Thymus (tissue), 11 donors: Measurements from ENCODE around the gene SARDH. TPM values are rescaled to one million over a fixed set of nuclear protein-coding genes. Genes with fewer than 3 reads are reported as not detected.
A peak's percentile ranks its signal among the peaks of the same experiment; 100 is the strongest.

ENCODE experiments used
- DNase-seq, 9 donors: peaks; one replicate each; pipeline ENCODE4 v3.0.0-alpha.2; 2013; ENCODE audit warnings: low spot score in 9 of 9, low read depth in 6 of 9, missing footprints in 1 of 9
- H3K27ac ChIP-seq, 2 donors: one replicate each; pipeline ENCODE4 v1.5.1; 2013; ENCODE audit warnings: control low read depth in 1 of 2, low read depth in 1 of 2, low read length in 1 of 2, mild to moderate bottlenecking in 1 of 2, moderate library complexity in 1 of 2
- H3K27me3 ChIP-seq, 2 donors: one replicate each; pipeline ENCODE4 v1.5.1; 2013; ENCODE audit warnings: low read length in 1 of 2; ENCODE audit not compliant: control insufficient read depth in 2 of 2, insufficient read depth in 1 of 2
- H3K36me3 ChIP-seq, 2 donors: one replicate each; pipeline ENCODE4 v1.5.1; 2013; ENCODE audit warnings: low read length in 1 of 2, mild to moderate bottlenecking in 1 of 2, moderate library complexity in 1 of 2; ENCODE audit not compliant: control insufficient read depth in 2 of 2, insufficient read depth in 2 of 2
- H3K4me1 ChIP-seq, 2 donors: one replicate each; pipeline ENCODE4 v1.5.1; 2013; ENCODE audit warnings: low read length in 2 of 2; ENCODE audit not compliant: control insufficient read depth in 2 of 2, insufficient read depth in 2 of 2
- H3K4me3 ChIP-seq, 2 donors: one replicate each; pipeline ENCODE4 v1.5.1; 2013; ENCODE audit warnings: low read length in 2 of 2, control low read depth in 1 of 2, mild to moderate bottlenecking in 1 of 2
- H3K9me3 ChIP-seq, 2 donors: one replicate each; pipeline ENCODE4 v1.5.1; 2013; ENCODE audit warnings: low read length in 1 of 2, mild to moderate bottlenecking in 1 of 2; ENCODE audit not compliant: control insufficient read depth in 2 of 2, insufficient read depth in 1 of 2
- WGBS: extraction: QIAGEN DNeasy Blood & Tissue Kit; methylation state at CpG from one replicate; pipeline ENCODE4 v1.1.7; 2013; 5-methylcytosine and 5-hydroxymethylcytosine counted together
- polyA plus RNA-seq: library from polyadenylated mRNA; stranded (reverse); fragments of 200-250 nt; gene quantifications from one replicate; pipeline ENCODE4 v1.2.3, GENCODE V29; 2013
- total RNA-seq: library from RNA; stranded (reverse); fragments of 120-200 nt; gene quantifications from one replicate; pipeline ENCODE4 v1.2.4, GENCODE V29; 2013
- donor health status: healthy.

SARDH gene
- total and polyA plus RNA-seq, 2 donors, result 5.4 to 13.1 TPM

DNA sequence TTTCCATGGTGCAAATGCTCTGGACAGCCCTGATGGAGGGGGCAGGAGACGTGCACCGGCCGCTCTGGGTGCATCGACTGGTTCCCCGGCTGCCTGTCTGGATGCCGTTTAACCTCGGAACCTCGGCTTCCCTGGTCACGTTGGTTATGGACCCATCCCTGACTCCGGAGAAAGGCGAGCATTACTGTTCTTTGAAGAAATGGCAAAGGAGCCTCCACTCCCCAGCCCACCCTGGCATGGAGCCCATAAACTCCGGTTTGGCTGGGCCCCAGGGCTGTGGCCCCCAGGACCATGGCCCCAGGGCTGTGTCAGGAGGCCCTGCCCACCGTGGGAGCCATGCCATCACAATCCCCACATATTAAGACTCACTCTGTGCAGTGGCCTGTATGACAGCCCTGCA lies 73.1 kb downstream of the SARDH start:
- H3K4me3 ChIP-seq, result no peak overlapping the region
- H3K4me1 ChIP-seq, result peaks cover 4 to 29% of the 10 kb centered on the region in 2 donors
- H3K36me3 ChIP-seq, result peaks cover 0 to 4% of the 10 kb centered on the region in 2 donors
- no peak for DNase-seq
- H3K27me3 ChIP-seq, result peaks cover 0 to 30% of the 10 kb centered on the region in 2 donors
- WGBS, result 96% methylated on average over 13 of the region's 13 CpGs
- H3K9me3 ChIP-seq, result no peaks in the 10 kb centered on the region
- no peak overlapping the region for H3K27ac ChIP-seq

DNA sequence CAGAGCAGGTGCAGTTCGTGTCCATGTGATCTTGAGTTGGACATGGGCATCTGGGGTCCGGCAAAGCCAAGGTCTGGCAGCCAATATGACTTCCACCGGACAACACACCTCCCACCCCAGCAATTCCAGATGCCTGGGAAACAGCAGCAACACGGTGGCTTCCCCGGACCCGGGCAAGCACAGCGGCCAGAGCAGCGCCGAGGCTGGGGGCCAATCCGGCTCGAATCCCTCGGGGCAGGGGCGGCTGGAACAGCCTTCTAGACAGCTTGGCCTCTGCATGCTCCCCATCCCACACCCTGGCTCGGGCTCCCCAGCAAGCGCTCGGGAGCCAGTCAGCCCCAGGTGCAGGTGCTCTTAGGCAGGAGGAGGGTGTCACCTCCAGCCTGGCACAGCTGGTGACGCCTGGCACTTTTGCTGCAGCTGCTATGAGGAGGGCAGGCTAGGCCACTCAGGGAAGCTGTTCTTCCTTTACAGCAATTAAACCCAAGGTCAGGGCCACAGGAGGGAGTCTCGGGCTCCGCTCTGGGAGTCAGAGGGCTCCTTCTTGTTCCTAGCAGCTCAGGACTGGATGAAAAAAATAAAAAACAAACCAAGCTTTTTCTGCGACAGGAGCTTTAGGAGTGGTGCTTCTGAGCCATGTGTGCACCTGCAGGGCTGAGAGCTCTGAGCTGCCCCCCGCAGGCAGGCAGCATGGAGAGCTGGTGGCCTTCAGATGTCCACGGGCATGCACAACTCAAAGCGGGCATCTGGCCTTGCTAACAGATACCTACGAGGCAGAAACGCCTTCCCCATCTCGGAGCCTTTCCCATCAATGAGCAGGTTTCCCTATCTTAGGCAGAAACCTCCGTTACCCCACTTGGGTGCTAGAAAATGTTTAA lies 73.7 kb downstream of the SARDH start:
- H3K27me3 ChIP-seq, result peaks cover 5 to 37% of the 10 kb centered on the region in 2 donors
- H3K27ac ChIP-seq, result no peak overlapping the region
- H3K4me1 ChIP-seq, result peaks cover 4 to 36% of the 10 kb centered on the region in 2 donors
- peaks cover 0 to under 1% of the 10 kb centered on the region in 2 donors for H3K36me3 ChIP-seq
- H3K4me3 ChIP-seq, result no peak overlapping the region
- WGBS, result 78% methylated on average over 27 of the region's 27 CpGs
- no peaks in the 10 kb centered on the region for H3K9me3 ChIP-seq
- DNase-seq, result peak in 5 of 9 donors; percentile 49 to 78 (median 55)

DNA sequence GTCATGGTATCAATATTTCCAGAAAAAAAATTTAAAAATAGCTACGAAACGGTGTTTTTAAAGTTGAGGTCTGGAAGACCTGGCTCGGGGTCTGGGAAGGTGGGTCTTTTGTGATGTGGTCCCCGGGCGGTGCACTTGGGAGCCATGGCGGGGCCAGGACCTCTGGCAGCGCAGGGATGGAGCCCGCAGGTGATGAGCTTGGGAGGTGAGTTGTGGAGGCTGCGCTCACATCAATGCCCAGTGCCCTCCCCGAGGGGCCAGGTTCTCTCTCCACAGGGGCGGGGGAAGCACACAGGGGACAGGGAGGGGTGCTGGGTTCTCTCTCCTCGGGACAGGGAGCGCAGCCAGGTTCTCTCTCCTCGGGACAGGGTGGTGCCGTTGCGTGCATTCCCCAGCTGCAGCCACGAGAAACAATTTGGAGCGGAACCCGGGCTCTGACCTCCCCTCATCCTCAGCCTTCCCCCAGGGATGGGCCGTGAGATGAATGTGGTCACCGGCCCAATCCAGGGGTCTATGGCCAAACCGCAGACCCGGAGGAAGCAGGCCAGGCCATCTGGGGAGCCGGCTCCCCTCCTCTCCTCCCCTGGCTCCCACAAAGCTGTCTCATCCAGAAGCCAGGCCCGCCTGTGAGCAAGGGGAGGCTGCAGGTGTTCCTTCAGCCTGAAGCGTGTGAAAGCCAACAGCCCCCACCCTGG lies 76.2 kb downstream of the SARDH start:
- no peaks in the 10 kb centered on the region for H3K36me3 ChIP-seq
- H3K4me1 ChIP-seq, result peaks cover 5 to 60% of the 10 kb centered on the region in 2 donors
- H3K4me3 ChIP-seq, result no peak overlapping the region
- DNase-seq, result no peak
- 91% methylated on average over 26 of the region's 26 CpGs for WGBS
- no peak overlapping the region for H3K27ac ChIP-seq
- peaks cover 0 to 10% of the 10 kb centered on the region in 2 donors for H3K9me3 ChIP-seq
- peaks cover 24 to 54% of the 10 kb centered on the region in 2 donors for H3K27me3 ChIP-seq

DNA sequence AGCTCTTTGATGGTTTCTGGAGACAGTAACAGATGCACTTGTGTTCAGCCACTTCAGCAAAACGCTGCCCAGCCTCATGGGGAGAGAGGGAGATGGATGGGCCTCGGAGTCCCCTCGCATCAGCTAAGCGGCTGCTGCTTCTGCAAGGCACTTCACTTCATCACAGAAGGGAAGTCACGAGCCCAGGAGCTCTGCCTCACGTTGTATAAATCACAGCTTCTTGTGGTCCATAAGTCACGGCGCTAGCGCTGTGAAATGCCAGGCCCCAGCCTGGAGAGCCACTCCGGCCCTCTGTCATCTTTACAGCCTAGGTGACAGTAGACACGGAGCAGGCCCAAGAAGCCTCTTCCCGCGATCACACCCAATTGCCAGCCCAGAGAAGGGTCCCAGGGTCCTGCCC lies 78.6 kb downstream of the SARDH start:
- peaks cover 7 to 74% of the 10 kb centered on the region in 2 donors for H3K4me1 ChIP-seq
- peaks cover 1 to 10% of the 10 kb centered on the region in 2 donors for H3K9me3 ChIP-seq
- no peak overlapping the region for H3K27ac ChIP-seq
- WGBS, result 69% methylated on average over 13 of the region's 13 CpGs
- H3K36me3 ChIP-seq, result no peaks in the 10 kb centered on the region
- no peak for DNase-seq
- peaks cover 37 to 77% of the 10 kb centered on the region in 2 donors for H3K27me3 ChIP-seq
- no peak overlapping the region for H3K4me3 ChIP-seq

DNA sequence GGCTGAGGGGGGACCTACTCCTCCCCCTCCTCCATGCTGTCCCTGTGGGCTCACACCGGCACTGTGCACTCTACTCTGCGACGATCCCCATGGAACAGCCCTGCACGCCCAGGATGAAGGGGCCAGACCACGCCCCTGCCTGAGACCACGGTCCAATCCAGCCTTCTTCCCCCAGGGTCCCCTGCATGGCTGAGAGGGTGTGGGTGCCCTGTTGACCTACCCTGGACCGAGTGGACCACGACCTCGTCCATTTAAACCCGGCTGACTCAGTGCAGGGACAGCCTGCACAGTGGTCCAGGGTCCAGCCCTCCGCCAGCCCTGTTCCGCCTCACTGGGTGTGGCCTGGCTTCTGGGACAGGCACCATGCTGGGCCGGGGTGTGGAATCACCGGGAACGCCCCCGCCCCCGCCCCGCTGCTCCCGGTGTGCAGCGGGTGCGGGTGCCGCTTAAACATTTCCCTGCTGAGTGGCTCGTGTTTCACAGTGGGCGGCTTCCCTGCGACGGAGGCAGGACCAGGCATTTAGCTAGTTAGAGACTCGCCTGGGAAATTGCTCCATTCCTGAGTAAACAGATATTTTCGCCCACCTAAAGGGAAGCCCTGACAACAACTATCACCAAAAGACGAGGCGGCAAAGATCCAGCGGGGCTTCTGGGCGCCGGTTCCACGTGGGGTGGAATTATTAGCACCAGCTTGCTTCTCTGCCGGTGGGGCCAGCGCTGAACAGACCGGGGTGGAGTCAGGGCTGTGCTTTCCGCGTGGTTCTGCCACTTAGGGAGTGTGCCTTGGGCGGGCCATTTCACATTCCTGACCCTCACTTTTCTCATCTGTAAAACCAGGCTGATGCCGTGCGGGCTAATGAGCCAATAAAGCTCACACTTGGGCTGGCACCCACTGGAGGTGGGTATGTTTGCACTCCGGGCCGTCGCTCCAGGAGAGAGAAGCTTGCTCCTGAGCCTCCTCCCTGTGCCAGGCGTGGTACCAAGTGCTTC lies 79.4 kb downstream of the SARDH start:
- Histone ChIP-seq H3K4me1 (peaks cover 5 to 66% of the 10 kb centered on the region in 2 donors), H3K9me3 (peaks cover 1 to 10% of the 10 kb centered on the region in 2 donors), H3K27me3 (peaks cover 37 to 82% of the 10 kb centered on the region in 2 donors), H3K4me3 (no peak overlapping the region), H3K36me3 (no peaks in the 10 kb centered on the region), H3K27ac (no peak overlapping the region)
- DNase-seq, result no peak
- WGBS, result 18% methylated on average over 46 of the region's 46 CpGs

DNA sequence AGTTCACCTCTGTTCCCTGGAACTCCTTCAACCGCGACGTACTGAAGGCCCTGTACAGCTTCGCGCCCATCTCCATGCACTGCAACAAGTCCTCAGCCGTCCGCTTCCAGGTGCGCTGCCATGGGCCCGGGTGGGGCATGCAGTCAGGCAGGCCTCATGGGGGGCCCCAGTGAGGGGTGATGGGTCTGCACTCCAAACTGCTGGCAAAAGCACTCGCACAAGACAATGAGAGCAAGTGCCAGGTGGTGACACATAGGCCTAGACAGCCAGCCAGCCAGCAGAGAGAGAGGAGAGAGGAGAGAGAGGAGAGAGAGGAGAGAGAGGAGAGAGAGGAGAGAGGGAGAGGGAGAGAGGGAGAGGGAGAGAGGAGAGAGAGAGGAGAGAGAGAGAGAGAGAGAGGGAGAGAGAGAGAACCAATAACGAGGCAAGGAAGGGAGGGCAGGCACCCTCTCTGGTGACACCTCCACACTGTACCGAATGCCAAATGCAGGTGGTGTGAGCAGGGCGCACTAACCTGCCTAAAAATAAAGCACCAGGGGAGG lies 81.0 kb downstream of the SARDH start:
- WGBS, result 85% methylated on average over 13 of the region's 13 CpGs
- peak in 2 of 9 donors; percentile 37 to 64 for DNase-seq

DNA sequence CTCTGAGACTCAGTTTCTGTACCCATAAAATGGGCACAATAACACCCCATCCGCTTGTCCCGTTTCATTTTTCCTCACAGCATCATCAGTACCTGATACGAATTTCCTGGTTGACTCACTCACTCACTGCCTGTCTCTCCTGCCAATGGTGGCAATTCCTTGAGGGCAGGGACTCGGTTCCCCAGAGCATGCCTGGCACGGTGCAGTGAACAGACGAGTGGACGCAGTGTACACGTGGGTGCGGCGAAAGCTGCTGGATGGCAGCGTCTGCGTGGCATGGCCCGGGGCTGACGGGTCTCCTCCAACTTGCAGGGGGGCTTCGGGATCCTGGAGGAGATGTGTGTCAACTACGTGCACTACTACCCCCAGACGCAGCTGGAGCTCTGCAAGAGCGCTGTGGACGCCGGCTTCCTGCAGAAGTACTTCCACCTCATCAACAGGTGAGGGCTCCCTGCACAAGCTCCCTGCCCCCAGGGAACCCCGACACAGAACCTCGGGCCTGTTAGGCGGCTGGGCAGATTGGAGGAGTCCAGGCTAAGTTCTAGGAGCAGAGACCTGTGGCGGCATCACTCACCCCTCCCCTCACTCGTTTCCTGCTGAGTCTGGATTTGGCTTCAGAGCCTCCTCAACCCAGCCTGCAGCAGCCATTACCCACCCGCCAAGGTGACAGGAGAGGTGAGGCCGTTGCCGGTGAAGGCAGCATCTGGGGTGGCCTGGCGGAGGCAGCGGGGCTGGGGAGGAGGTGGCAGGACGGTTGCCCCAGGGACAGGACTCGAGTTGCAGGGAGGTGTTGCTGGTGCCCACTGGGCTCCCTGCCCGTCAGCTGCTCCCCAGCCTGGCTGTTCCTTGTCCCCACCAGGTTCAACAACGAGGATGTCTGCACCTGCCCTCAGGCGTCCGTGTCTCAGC lies 81.7 kb downstream of the SARDH start:
- H3K4me3 ChIP-seq, result peak overlapping the region in 1 of 2 donors; percentile 8
- H3K27ac ChIP-seq, result peak overlapping the region; percentile 26 to 71
- peaks cover 5 to 56% of the 10 kb centered on the region in 2 donors for H3K4me1 ChIP-seq
- peaks cover 1 to 10% of the 10 kb centered on the region in 2 donors for H3K9me3 ChIP-seq
- DNase-seq, result peak in 4 of 9 donors; percentile 28 to 67 (median 39)
- no peaks in the 10 kb centered on the region for H3K36me3 ChIP-seq
- 70% methylated on average over 36 of the region's 36 CpGs for WGBS
- peaks cover 37 to 86% of the 10 kb centered on the region in 2 donors for H3K27me3 ChIP-seq

More for the DNA sequence above, 81.0 kb downstream of the SARDH start:
- Histone ChIP-seq H3K4me3 (peak overlapping the region in 1 of 2 donors; percentile 8), H3K36me3 (no peaks in the 10 kb centered on the region), H3K4me1 (peaks cover 5 to 57% of the 10 kb centered on the region in 2 donors), H3K27ac (no peak overlapping the region), H3K27me3 (peaks cover 37 to 87% of the 10 kb centered on the region in 2 donors), H3K9me3 (peaks cover 1 to 10% of the 10 kb centered on the region in 2 donors)
